ENCODE data around the gene ELP5.

DNA sequence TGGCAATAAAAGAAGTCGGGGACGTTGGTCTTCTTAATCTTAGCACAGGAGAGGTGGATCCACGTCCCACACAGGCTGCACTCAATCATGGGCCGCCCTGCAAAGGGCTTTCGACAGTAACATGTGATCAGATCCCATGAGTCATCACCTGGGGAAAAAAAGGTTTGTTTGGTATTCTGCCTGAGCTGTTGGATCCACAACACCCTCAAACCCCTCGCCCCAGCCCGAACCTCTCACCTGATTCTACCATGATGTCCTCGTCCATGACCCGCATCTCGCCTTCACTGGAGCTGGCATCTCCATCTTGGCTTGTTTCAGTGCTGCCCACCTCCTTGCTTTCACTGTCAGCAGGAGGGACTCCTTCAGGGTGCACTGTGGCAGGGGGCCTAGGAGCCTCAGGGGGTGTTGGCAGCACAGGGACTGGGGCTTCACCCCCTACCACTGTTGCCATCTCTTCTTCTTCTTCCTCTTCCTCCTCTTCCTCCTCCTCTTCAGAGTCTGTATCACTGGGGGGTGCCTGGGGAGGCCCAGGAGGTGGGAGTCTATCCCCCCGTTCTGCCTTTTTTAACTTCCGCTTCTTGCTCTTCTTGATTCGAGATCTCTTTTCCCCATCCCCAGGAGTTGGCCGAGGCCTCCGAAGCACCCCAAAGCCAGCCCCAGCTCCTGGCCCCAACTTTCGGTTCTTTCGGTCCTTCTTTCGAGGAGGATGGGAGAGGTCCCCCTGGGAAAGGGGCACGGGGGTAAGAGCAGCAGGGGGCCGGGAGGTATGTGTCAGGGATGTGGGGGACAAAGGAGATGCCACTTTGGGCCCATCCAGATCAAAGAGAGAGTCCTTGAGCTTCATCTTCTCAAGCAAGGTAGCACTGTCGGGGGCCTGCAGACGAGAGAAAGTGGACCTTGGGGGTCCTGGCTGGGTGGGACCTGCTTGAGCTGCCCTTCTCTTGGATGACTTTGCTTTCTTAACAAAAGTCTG is 16.0 kb upstream of the ELP5 start:
- TF ChIP-seq, protein P1, sequence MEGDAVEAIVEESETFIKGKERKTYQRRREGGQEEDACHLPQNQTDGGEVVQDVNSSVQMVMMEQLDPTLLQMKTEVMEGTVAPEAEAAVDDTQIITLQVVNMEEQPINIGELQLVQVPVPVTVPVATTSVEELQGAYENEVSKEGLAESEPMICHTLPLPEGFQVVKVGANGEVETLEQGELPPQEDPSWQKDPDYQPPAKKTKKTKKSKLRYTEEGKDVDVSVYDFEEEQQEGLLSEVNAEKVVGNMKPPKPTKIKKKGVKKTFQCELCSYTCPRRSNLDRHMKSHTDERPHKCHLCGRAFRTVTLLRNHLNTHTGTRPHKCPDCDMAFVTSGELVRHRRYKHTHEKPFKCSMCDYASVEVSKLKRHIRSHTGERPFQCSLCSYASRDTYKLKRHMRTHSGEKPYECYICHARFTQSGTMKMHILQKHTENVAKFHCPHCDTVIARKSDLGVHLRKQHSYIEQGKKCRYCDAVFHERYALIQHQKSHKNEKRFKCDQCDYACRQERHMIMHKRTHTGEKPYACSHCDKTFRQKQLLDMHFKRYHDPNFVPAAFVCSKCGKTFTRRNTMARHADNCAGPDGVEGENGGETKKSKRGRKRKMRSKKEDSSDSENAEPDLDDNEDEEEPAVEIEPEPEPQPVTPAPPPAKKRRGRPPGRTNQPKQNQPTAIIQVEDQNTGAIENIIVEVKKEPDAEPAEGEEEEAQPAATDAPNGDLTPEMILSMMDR (IDR thresholded peaks at IDR 0.05): no peak
- no peak for TF ChIP-seq POLR2A (IDR thresholded peaks at IDR 0.05)

All from esophagus squamous epithelium (tissue), 4 donors.